KMS-11 (cell line): ENCODE measurements around the gene AHNAK2.

ENCODE experiments used
- H2AFZ ChIP-seq: fragments of 200-600 bp; sonication (generic); 2 replicates; pipeline ENCODE4 v1.6.1; 2016; ENCODE audit warnings: antibody characterized with exemption, mixed run types, low read depth
- H3K27ac ChIP-seq: fragments of 200-600 bp; sonication (generic); 2 replicates; pipeline ENCODE4 v1.6.1; 2016; ENCODE audit warnings: mild to moderate bottlenecking, mixed run types
- H3K27me3 ChIP-seq: fragments of 200-600 bp; sonication (generic); 2 replicates; pipeline ENCODE4 v1.6.1; 2017; ENCODE audit warnings: mild to moderate bottlenecking, low read depth, mixed run types, moderate library complexity; ENCODE audit not compliant: insufficient read depth
- H3K36me3 ChIP-seq: fragments of 200-600 bp; sonication (generic); 2 replicates; pipeline ENCODE4 v1.6.1; 2017; ENCODE audit warnings: mild to moderate bottlenecking, mixed run types; ENCODE audit not compliant: insufficient read depth
- H3K4me1 ChIP-seq: fragments of 200-600 bp; sonication (generic); 2 replicates; pipeline ENCODE4 v1.6.1; 2016; ENCODE audit warnings: mild to moderate bottlenecking, low read depth, mixed run types; ENCODE audit not compliant: poor library complexity, severe bottlenecking
- H3K4me2 ChIP-seq: fragments of 200-600 bp; sonication (generic); 2 replicates; pipeline ENCODE4 v1.7.0; 2016; ENCODE audit warnings: mild to moderate bottlenecking, mixed run types
- H3K4me3 ChIP-seq: fragments of 200-600 bp; sonication (generic); IDR thresholded peaks from 2 replicates; pipeline ENCODE4 v1.6.1; 2017; ENCODE audit warnings: low read depth, low read length, mixed read lengths; ENCODE audit not compliant: insufficient read depth
- H3K79me2 ChIP-seq: fragments of 200-600 bp; sonication (generic); 2 replicates; pipeline ENCODE4 v1.6.1; 2016; ENCODE audit warnings: low read depth, mixed run types; ENCODE audit not compliant: insufficient read depth
- H3K9ac ChIP-seq: fragments of 200-600 bp; sonication (generic); 2 replicates; pipeline ENCODE4 v1.6.1; 2016; ENCODE audit warnings: mild to moderate bottlenecking, mixed run types
- H4K20me1 ChIP-seq: fragments of 200-600 bp; sonication (generic); 2 replicates; pipeline ENCODE4 v1.6.1; 2016; ENCODE audit warnings: mild to moderate bottlenecking, mixed run types; ENCODE audit not compliant: insufficient read depth
- CTCF ChIP-seq: fragments of 200-600 bp; sonication (generic); conservative IDR thresholded peaks from 2 replicates; pipeline ENCODE4 v1.6.1; 2017; ENCODE audit warnings: low read depth, mild to moderate bottlenecking, antibody characterized with exemption, low read length, moderate library complexity, mixed read lengths

AHNAK2 gene

GRCh38 chr14:105013150-105013785 lies 35.1 kb upstream of the AHNAK2 start:
- Histone ChIP-seq H3K27me3 (no peaks in the 10 kb centered on the region), H3K4me2 (no peak overlapping the region), H3K79me2 (peaks cover 99% of the 10 kb centered on the region), H3K9ac (no peak overlapping the region), H4K20me1 (peaks cover 63% of the 10 kb centered on the region), H2AFZ (no peak overlapping the region), H3K27ac (no peak overlapping the region), H3K4me3 (no peak overlapping the region), H3K4me1 (peaks cover 48% of the 10 kb centered on the region), H3K36me3 (no peaks in the 10 kb centered on the region)
- TF ChIP-seq CTCF, result no peak

GRCh38 chr14:105012171-105012985 lies 34.2 kb upstream of the AHNAK2 start:
- H3K4me2 ChIP-seq, result no peak overlapping the region
- peaks cover 41% of the 10 kb centered on the region for H3K4me1 ChIP-seq
- no peak for TF ChIP-seq CTCF
- no peaks in the 10 kb centered on the region for H3K36me3 ChIP-seq
- no peak overlapping the region for H3K4me3 ChIP-seq
- H4K20me1 ChIP-seq, result peaks cover 56% of the 10 kb centered on the region
- no peak overlapping the region for H3K9ac ChIP-seq
- H3K79me2 ChIP-seq, result peaks cover 93% of the 10 kb centered on the region
- no peaks in the 10 kb centered on the region for H3K27me3 ChIP-seq
- no peak overlapping the region for H3K27ac ChIP-seq
- H2AFZ ChIP-seq, result no peak overlapping the region

GRCh38 chr14:105011312-105011990 lies 33.3 kb upstream of the AHNAK2 start:
- TF ChIP-seq CTCF, result no peak
- Histone ChIP-seq H3K79me2 (peaks cover 83% of the 10 kb centered on the region), H3K27ac (no peak overlapping the region)

GRCh38 chr14:105010891-105011291 lies 32.7 kb upstream of the AHNAK2 start:
- Histone ChIP-seq H3K4me1 (peaks cover 41% of the 10 kb centered on the region), H3K27me3 (no peaks in the 10 kb centered on the region), H3K36me3 (no peaks in the 10 kb centered on the region), H3K4me3 (no peak overlapping the region), H3K27ac (no peak overlapping the region), H4K20me1 (peaks cover 41% of the 10 kb centered on the region), H3K9ac (no peak overlapping the region), H2AFZ (no peak overlapping the region), H3K4me2 (no peak overlapping the region), H3K79me2 (peaks cover 78% of the 10 kb centered on the region)
- TF ChIP-seq CTCF, result no peak

More at GRCh38 chr14:105011312-105011990, 33.3 kb upstream of the AHNAK2 start:
- no peaks in the 10 kb centered on the region for H3K36me3 ChIP-seq
- no peak overlapping the region for H3K4me3 ChIP-seq
- no peak overlapping the region for H3K9ac ChIP-seq
- no peaks in the 10 kb centered on the region for H3K27me3 ChIP-seq
- no peak overlapping the region for H2AFZ ChIP-seq
- H4K20me1 ChIP-seq, result peaks cover 46% of the 10 kb centered on the region
- no peak overlapping the region for H3K4me2 ChIP-seq
- peaks cover 41% of the 10 kb centered on the region for H3K4me1 ChIP-seq
